ENCODE data around the gene MBD2.

The MBD2 gene

GRCh38 chr18:54235871-54236270 lies 11.4 kb upstream of the MBD2 start:
- no peak for TF ChIP-seq CTCF (IDR thresholded peaks at IDR 0.05; ENCODE audit: low read depth, low read length)

GRCh38 chr18:54233747-54234146 lies 9.3 kb upstream of the MBD2 start:
- TF ChIP-seq CTCF (IDR thresholded peaks at IDR 0.05; ENCODE audit: low read depth, low read length), result no peak
- DNase-seq (ENCODE audit: extremely low read depth, low read depth), result no peak

More at GRCh38 chr18:54235871-54236270, 11.4 kb upstream of the MBD2 start:
- no peak for DNase-seq (ENCODE audit: extremely low read depth, low read depth)

GRCh38 chr18:54233228-54233625 lies 8.8 kb upstream of the MBD2 start:
- DNase-seq (ENCODE audit: extremely low read depth, low read depth), result no peak
- TF ChIP-seq CTCF (IDR thresholded peaks at IDR 0.05; ENCODE audit: low read depth, low read length), result no peak

- no peak; the same call in 1 of the 2 replicates for TF ChIP-seq CTCF (IDR thresholded peaks at IDR 0.05; ENCODE audit: low read depth, low read length)
These were observed 8.2 kb upstream of the MBD2 start for GRCh38 chr18:54232485-54233227.

GRCh38 chr18:54229421-54230059 lies 5.1 kb upstream of the MBD2 start:
- TF ChIP-seq CTCF (IDR thresholded peaks at IDR 0.05; ENCODE audit: low read depth, low read length), result no peak
- DNase-seq (ENCODE audit: extremely low read depth, low read depth), result no peak

More at GRCh38 chr18:54232485-54233227, 8.2 kb upstream of the MBD2 start:
- DNase-seq (ENCODE audit: extremely low read depth, low read depth), result no peak

- no peak for TF ChIP-seq CTCF (IDR thresholded peaks at IDR 0.05; ENCODE audit: low read depth, low read length)
- DNase-seq (ENCODE audit: extremely low read depth, low read depth), result no peak
These were observed 3.9 kb upstream of the MBD2 start for GRCh38 chr18:54228364-54228763.

GRCh38 chr18:54223568-54224241 lies 764 bp downstream of the MBD2 start:
- DNase-seq (ENCODE audit: extremely low read depth, low read depth), result peak; percentile 79
- no peak for TF ChIP-seq CTCF (IDR thresholded peaks at IDR 0.05; ENCODE audit: low read depth, low read length)
